GM19467 (cell line): Measurements from ENCODE around the gene PPP4R2.
A peak's percentile ranks its signal among the peaks of the same experiment; 100 is the strongest.

Source experiments
- ATAC-seq: cut with Tn5 transposase; IDR thresholded peaks from one replicate; pipeline ENCODE4 v1.9.1; 2021; ENCODE audit warnings: mild to moderate bottlenecking, moderate library complexity; ENCODE audit not compliant: unreplicated experiment

PPP4R2 gene

GRCh38 chr3:72996473-72997333, at the start of gene PPP4R2:
PPP4R2 (plus strand) TSS chr3:72996811; CDS start chr3:72997038, 227 bp downstream.
- ATAC-seq, result peak; percentile 90

- no peak for ATAC-seq
Measured at GRCh38 chr3:72947715-72948490, 48.7 kb upstream of the PPP4R2 start.

GRCh38 chr3:72949016-72949415, 47.6 kb upstream of the PPP4R2 start:
- ATAC-seq, result no peak

- ATAC-seq, result no peak
Measured at GRCh38 chr3:72950372-72950771, 46.2 kb upstream of the PPP4R2 start.

GRCh38 chr3:72950801-72951200, 45.8 kb upstream of the PPP4R2 start:
- no peak for ATAC-seq

- no peak for ATAC-seq
Measured at GRCh38 chr3:72951259-72951722, 45.3 kb upstream of the PPP4R2 start.

- no peak for ATAC-seq
Measured at GRCh38 chr3:72953325-72953956, 43.2 kb upstream of the PPP4R2 start.

- no peak for ATAC-seq
Measured at GRCh38 chr3:72957297-72957696, 39.3 kb upstream of the PPP4R2 start.

GRCh38 chr3:72959336-72959735, 37.3 kb upstream of the PPP4R2 start:
- no peak for ATAC-seq

- no peak for ATAC-seq
Measured at GRCh38 chr3:72960812-72961518, 35.6 kb upstream of the PPP4R2 start.

- no peak for ATAC-seq
Measured at GRCh38 chr3:72961752-72962151, 34.9 kb upstream of the PPP4R2 start.

- ATAC-seq, result no peak
Measured at GRCh38 chr3:72962317-72962716, 34.3 kb upstream of the PPP4R2 start.

- no peak for ATAC-seq
Measured at GRCh38 chr3:72964633-72965032, 32.0 kb upstream of the PPP4R2 start.

- ATAC-seq, result no peak
Measured at GRCh38 chr3:72968266-72968664, 28.3 kb upstream of the PPP4R2 start.

- ATAC-seq, result no peak
Measured at GRCh38 chr3:72969766-72970165, 26.8 kb upstream of the PPP4R2 start.

GRCh38 chr3:72970942-72971341, 25.7 kb upstream of the PPP4R2 start:
- ATAC-seq, result no peak

GRCh38 chr3:72972706-72973030, 23.9 kb upstream of the PPP4R2 start:
- no peak for ATAC-seq

- no peak for ATAC-seq
Measured at GRCh38 chr3:72973031-72973723, 23.4 kb upstream of the PPP4R2 start.

- no peak for ATAC-seq
Measured at GRCh38 chr3:72973786-72974185, 22.8 kb upstream of the PPP4R2 start.

GRCh38 chr3:72974956-72975355, 21.7 kb upstream of the PPP4R2 start:
- no peak for ATAC-seq
